ENCODE results near the gene TMSB4X.
"Not testable (repeated sequence)": the region's sequence is repeated elsewhere in the genome, so short reads cannot be mapped to it uniquely, and the experiment has no call there.

TMSB4X gene

DNA sequence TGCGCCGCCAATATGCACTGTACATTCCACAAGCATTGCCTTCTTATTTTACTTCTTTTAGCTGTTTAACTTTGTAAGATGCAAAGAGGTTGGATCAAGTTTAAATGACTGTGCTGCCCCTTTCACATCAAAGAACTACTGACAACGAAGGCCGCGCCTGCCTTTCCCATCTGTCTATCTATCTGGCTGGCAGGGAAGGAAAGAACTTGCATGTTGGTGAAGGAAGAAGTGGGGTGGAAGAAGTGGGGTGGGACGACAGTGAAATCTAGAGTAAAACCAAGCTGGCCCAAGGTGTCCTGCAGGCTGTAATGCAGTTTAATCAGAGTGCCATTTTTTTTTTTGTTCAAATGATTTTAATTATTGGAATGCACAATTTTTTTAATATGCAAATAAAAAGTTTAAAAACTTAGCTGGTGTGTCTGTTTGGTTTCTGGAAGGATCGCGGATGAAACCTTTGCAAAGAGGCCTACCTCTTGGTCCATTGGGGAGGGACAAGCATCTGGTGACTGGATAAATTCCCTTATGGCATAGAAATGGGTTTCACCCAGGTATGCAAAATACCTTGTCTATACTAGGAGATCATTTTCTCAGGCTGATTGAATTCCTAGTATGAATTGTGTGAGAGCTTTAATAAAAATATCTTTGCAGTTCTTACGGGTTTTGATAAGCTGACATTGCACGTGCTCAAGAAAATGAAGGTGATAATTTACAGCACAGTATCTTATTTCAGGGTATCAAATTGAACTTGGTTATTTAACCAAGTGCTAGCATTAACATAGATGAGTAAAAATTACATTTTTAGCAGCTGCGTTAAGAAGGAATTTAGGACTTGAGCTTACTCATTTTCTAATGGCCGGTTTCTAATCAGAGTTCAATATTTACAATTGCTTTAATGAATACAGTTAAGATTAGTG is 2.2 kb downstream of the TMSB4X start:
- peak in 1 of 3 donors; percentile 26 for DNase-seq

DNA sequence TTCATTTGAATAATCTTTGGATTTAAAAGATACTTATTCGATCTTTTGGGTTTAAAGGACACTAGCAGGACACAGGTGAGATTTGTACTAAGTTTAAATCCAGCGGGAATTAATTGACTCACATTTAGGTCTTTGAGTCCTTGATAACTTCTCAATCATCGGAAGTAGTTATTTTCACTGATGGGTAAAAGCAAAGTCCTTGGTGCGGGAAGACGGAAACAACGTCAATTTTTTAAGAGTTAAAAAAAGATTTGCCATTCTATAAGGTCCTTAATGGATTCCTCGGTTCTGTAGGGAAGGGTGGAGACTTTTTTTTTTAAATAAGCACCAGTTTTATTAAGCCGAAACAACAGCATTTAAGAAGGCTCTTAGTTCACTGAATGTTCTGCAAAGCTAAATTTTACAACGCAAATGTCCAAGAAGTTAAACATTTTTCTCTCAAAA is 2.9 kb downstream of the TMSB4X start:
- no peak for DNase-seq

DNA sequence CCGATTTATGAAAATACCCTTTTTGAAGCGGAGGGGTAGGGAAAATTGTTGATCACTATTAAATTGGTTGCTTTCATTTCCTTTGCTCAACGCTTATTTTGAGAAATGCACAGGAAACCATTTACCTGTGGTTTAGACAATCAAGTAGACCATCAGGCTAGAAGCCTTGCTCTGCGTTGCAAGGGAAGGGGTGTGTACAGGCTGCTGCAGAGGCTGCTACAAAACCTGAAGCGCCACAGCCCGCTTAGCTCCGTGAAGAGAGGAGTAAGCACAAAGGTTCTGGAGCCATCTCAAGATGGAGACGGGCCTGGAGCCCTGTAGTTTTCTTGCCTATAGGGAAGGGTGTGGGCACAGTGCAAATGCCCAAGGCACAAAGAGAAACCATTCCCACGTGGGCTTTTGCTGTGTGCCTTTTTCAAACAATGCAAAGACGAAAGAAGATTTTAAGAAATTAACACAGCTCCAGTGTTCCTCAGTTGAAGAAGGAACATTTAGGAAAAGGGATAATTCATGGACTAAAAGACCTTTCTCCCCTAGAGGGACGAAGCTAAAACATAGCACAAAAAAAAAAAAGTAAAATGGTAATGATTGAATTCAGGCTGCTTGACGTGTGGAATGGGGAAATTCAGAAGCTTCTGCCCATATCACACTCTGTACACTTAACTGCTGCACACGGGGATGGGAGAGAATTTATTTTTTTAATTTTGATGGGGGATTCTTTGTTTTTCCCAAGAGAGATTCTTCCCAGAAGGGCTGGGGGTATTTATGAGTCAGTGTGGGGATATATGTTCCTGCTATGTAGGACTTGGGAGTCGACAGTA is 3.5 kb downstream of the TMSB4X start:
- peak; percentile 57 to 80 (median 74) for DNase-seq

DNA sequence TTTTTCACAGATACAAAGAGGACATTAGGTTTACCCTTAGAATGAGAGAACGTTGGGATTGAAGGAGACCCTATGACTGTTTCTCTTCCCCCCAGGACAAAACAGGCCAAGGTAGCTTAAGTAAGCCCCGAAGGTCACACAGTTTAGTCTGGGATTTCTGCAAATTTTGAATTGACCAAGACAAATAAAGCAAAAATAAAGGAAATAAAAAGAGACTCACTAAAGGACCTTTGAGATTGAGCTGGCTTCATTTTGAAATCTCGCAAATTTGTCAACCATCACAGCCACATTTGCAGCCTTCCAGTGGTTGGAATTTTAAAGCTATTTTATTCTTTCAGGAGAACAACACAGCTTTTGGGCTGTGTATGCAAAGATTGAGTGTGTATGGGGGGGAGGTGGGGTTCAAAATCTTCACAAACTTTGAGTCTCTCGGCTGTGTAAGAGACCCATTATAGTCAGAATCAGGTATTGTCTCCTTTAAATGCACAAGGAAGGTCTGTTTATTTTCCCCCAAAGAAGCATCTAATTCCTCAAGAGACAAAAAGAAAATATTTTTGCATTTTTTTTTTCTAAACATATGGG is 4.2 kb downstream of the TMSB4X start:
- no peak for DNase-seq

DNA sequence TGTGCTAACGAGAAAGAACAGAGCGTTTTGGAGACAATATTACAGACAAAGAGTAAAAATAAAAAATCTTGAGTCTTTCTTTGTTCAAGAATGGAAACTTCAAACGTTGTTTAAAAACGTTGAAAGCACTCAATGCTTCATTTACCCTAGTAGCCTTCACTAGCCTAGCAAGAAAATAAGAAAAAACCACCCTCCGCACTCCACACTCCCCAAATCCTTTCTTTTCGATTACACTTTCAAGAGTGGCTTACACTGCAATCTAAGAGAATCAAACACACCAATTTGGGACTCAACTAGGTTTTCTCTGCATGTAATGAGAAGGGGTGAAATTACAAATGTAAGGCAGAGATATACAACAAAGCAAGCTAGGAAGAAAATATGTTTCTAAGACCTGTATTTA is 4.7 kb downstream of the TMSB4X start:
- no peak for DNase-seq

DNA sequence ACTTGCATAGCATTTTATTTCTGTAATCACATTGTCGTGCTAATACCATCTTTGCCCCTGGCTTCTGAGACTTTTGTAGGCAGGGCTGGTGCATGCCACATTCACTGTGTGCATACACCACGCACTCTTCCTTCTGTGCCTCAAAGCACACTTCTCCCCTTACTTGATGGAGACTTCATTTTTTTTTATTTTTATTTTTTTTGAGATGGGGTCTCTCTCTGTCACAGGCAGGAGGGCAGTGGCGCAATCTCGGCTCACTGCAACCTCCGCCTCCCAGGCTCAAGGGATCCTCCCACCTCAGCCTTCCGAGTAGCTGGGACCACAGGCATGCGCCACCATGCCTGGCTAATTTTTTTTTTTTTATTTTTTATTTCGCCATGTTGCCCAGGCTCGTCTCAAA is 5.1 kb downstream of the TMSB4X start:
- DNase-seq = not testable (repeated sequence)

DNA sequence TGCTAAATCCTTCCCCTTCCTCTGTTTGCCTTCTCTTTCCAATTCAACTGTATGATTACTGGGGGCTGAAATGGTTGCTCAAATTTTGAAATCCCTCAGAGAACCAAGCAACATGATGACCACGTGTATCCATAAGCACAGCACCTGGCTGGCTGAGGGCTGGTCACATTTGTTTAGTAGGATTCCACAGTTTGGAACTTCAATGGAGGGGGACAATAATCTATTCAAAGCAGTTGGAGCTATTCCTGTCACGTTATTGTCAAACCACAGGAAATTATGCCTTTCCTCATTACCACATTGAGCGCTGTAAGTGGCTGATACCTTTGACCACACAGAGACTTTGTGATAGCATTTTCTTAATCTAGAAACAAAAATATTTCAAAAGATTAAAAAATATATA is 7.0 kb downstream of the TMSB4X start:
- DNase-seq = peak in 1 of 3 donors; percentile 35

DNA sequence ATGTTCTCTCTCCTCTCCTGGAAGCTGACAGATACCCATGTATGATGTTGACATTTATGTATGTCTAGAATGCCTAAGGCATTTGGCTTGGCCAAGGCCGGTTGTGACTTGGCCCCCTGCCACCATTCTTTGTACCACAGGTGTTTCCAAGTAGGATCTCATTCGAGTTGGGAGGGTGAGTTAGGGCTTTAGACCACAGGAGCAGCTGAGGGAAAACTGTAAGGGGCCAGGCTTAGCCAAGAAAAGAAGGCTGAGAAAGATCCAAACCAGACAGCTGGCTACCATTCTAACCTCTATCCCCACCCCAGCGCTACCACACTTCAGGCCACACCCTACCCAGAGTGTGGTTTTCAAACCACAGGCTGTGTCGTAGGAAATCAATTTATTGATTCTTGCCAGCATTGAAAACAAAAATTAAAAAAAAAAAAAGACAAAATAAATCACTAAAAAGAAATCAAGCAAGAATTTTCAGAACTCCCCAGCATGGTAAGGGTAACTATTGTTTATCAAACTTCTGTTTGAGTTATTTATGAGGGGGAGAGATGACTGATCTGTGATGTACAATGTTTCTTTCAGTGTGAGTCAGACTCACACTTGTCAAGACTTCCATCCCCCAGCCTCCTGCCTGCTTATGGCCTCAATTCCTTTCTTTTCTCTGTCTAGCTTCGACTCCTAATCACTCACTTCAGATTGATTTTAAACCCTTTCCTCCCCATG is 9.9 kb downstream of the TMSB4X start:
- peak; percentile 53 to 62 (median 59) for DNase-seq

DNA sequence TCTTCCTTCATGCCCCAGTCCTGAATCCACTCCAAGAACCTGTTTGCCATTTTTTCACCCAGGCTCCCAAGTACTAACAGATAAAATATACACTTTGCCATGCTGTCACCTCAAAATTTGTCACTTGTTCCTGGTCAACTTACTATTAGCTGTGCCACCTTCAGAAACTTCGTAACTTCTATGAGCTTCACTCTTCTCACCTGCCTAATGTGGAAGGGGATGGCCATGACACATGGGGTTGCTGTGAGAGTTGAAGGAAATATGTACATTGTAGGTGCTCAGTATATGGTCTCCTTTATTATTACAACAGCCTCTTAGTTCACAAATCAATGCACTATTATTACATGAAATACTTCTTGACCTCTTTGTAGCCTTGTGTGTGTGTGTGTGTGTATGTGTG is 10.4 kb downstream of the TMSB4X start:
- DNase-seq = no peak

DNA sequence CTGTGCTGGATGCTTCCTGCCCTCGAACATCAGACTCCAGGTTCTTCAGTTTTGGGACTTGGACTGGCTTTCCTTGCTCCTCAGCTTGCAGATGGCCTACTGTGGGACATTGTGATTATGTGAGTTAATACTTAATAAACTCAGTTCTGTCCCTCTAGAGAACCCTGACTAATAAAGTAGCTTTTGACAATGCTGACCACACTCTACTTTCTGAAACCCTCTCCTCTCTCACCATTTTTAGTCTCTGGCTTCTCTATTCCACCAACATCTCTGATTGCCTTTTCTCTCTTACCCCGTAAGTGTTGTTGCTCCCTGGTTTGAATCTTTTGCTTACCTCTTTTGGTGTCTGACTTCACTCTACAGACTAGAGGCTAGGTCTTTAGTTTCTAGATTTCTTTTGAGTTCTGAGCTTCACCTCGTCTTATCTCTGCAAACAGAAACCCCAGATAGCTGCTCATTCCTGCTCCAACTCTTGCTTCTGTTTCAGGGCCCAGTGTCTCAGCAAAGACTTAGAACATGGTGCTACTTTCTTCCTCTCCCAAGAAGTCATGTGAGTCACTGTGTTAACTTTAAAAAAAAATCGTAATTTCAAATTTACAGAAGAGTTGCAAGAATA is 11.4 kb downstream of the TMSB4X start:
- peak in 1 of 3 donors; percentile 20 for DNase-seq

DNA sequence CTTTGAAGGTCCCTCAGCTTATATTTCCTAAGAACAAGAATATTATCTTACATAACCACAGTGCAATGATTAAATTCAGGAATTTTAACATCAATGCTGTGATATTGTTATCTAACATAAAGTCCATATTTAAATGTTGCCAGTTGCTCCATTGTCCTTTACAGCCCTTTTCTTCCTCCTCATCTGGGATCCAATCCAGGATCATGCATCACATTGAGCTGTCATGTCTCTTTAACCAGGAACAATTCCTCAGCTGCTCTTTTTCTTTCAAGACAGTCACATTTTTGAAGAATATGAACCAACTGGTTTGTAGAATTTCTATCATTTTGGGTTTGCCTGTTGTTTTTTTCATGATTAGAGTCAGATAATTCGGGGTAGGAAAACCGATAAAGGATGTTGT is 12.0 kb downstream of the TMSB4X start:
- DNase-seq = no peak

DNA sequence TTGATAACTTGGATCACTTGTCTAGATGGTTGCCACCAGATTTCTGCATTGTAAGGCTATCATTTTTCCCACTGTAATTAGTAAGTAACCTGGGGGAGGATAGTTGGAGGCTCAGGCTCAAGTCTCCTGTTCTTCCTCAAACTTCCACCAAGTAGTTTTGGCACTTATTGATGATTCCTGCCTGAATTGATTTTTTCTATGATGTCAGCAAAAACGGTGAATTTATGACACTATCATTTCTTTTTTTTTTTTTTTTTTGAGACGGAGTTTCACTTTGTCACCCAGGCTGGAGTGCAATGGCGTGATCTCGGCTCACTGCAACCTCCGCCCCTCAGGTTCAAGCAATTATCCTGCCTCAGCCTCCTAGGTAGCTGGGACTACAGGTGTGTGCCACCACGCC is 12.4 kb downstream of the TMSB4X start:
- DNase-seq = no peak

DNA sequence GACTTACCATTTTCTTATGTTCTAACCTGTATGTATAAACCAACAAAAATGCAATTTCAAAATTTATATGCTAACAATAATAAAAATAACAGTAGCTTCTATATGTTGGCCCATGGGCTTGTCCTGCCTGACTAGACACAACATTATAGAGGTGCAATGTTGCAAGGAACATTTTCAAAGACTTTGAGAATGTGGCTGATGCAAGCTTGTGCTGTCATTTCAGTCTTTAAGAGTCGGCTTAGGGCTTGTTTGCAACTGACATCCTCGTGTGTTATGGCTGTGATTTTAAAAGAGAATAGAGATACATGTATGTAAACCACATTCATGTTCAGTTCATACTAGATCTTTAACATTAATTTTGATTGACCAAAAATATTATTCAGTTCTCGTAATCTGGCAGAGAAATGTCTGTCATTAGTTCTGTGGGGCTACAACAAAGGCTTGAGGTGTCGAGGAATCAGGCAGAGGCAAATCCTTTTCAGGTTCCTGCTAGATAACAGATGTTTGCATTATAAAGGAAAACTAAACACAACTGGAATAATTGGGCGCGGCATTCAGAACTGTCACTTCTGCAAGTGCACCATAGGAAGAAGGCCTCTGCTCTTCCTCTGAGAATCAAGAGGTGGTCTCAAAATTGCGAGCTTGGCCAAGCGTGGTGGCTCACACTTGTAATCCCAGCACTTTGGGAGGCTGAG is 13.1 kb downstream of the TMSB4X start:
- no peak for DNase-seq

DNA sequence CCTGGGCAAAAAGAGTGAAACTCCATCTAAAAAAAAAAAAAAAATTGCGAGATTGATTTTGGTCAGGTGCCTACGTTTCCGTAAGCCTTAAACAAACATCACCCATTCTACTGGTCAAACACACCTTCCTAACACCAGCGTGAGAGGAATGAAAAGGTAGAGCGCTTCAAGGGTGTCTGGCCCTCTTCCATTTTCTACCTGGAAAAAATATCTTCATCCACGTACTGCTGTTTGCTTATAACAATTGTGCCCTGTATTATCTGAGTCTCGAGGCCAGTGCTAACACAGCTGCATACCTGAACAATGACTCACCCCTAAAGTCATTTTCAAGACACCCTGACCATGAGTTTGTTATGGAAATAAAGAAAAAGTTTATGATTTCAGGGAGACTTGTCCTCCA is 13.9 kb downstream of the TMSB4X start:
- DNase-seq = no peak

DNA sequence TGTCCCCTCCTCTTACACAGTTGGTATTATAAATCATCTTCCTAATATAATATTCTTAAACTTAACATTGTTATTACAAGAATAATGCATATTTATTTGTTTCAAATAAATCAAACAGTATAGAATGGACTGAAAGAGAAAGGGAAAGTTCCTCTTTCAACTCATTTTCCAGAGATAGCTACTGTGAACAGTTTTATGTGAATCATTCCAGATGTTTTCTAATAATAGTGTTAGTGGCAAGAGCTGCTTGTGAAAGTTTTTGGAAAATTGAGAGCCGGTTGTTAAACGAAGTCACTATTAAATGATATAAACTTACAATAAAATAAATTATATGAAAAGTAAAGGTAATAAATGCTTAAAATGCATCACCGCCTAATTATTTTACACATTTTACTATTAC is 14.6 kb downstream of the TMSB4X start:
- peak in 1 of 3 donors; percentile 47 for DNase-seq

DNA sequence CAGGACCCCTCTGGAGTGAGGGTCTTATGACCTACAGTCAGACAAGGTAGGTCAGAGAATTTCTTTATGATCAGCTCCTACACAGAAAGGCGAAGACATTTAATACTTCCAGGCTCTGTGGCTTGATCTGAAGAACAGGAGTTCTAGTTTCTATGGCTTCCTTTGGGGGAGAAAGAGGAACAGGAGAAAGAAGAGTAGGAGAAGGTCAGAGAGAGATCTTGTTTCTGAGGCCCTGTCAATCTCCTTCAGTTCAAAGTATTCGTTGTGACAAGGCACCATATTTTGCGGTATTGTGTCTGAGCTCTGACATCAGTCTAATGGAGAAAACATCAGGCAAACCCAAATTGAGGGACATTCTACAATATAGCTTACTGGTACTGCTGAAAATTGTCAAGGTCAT is 16.7 kb downstream of the TMSB4X start:
- DNase-seq = no peak

DNA sequence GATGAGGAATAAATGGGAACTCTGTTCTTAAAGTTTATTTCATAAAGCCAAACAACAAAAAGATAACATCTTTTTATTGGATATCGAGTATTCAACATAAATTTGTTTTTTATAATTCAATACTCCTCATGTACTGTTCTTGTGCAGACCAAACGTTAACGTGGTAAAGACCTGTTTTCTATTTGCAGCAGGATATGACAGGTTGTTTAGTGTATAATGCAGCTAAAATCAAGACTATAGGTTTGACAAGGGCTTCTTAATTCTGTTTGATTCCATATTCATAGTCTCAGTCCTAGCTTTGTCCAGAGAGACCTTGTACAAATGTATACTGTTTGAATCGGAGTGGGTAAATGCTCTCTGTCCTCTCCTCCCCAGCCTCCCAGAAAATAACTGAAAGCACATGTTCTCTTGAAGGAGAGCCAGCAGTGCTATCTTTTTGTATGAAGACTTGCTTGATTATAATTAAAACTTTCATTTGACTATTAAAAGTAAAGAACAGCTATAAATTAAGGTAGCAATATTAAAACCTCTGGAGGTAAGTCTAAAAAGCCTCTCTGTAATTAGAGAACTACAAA is 17.7 kb downstream of the TMSB4X start:
- no peak for DNase-seq

DNA sequence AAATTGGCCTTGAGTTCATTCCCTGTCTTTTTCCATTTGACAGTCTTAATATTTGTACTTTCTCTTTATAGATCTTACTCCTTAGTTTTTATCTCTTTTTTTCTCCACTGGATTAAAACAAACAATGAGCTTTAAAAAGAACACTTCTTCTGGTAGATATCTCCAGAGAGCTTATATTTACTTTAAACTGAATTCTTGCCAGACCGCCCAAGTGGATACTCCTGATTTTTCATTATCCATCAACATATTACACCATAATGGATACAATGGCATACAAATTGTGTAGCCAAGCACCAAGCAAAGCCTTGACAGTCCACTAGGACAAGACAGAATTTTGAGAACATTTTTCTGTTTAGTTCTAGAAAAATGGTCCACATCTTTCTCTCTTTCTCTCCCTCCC is 18.9 kb downstream of the TMSB4X start:
- DNase-seq = no peak

DNA sequence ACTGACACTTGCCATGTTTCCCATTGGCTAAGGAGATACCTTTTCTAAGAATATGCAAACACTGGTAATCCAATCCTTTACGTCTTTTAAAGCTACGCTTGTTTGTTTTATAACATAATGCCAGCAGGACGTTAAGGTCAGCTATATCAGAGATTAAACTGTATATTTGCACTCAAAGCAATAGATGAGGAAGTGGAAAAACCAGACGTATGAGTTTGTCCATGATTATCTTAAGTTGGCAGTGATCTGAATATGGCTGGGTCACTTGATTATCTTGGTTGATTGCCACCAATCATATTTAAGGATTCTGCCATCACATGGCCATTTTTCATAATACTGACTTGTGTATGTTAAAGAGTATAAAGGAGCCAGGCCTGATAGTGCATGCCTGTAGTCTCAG is 19.4 kb downstream of the TMSB4X start:
- no peak for DNase-seq

DNA sequence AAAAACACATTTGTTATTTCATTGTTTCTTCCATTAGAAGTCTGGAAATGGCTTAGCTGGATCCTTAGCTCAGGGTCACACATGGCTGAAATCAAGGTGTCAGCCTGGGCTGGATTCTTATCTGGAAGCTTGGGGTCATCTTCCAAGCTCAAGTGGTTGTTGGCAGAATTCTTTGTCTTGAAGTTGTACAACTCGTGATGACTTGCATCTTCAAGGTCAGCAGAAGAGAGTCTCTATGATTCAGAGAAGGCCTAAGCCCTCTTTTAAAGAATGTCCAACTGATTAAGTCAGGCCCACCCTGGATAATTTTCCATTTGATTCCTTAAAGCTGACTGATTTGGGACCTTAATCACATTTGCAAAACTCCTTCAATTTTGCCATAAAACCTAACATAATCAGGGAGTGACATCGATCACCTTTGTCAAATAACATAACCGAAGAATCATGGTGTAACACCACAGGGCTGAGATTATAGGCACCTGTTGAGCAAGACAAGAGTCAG is 22.1 kb downstream of the TMSB4X start:
- no peak for DNase-seq

All from suppressor macrophage treated with lipopolysaccharide for 1 hour (primary cell).